ENCODE results near the gene CAPN11.

CAPN11 gene

DNA sequence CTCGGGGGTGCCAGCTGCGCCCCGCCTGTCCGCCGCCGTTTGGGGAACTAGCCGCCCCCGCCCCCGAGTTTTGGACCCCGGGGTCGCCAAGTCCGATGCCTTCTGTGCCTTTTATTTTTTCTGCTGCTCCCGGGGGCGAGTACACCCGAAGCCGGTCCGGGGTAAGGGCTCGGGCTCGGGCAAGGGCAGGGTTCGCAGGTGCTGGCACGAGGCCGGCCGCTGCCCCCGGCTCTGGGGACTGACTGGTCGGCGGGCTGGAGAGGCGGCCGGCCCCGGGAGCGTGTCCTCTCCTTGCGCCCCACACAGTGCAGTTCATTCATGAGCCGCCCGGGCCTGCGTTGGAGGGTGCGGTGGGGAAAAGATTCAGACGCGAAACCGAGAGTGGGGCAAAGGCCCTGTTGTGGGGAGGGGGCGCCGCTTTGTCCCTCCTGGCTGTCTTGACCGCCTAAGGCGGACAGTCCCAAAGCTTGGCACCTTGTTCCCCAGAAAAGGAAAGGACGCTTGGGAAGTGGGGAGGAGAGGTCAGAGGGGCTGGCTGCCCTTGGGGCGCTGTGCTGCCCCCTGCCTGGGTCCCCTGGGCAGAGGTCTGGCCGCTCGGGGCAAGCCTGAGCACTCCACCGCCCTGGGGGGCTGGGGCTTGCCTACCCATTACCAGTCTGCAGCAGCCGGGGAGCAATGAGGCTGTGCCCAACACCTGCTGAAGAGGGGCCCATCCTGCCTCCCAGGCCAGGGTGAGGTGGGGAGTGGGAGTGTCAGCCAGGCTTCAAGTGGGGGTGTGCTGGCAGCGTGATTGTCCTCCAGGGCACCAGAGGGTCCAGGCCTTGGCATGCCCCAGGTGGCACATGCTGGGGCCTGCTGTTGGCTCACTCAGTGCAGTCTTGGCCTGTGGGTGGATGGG, 30.4 kb upstream of the CAPN11 start:
- H3K36me3 Mint-ChIP-seq (ENCODE audit: low read depth) = peaks cover 14% of the 10 kb centered on the region
- no peaks in the 10 kb centered on the region for H3K9me3 Mint-ChIP-seq
- H3K4me3 Mint-ChIP-seq = peak overlapping the region; percentile 84
- DNase-seq = peak; percentile 54
- no peak overlapping the region for H3K27ac Mint-ChIP-seq
- TF ChIP-seq, protein P1, sequence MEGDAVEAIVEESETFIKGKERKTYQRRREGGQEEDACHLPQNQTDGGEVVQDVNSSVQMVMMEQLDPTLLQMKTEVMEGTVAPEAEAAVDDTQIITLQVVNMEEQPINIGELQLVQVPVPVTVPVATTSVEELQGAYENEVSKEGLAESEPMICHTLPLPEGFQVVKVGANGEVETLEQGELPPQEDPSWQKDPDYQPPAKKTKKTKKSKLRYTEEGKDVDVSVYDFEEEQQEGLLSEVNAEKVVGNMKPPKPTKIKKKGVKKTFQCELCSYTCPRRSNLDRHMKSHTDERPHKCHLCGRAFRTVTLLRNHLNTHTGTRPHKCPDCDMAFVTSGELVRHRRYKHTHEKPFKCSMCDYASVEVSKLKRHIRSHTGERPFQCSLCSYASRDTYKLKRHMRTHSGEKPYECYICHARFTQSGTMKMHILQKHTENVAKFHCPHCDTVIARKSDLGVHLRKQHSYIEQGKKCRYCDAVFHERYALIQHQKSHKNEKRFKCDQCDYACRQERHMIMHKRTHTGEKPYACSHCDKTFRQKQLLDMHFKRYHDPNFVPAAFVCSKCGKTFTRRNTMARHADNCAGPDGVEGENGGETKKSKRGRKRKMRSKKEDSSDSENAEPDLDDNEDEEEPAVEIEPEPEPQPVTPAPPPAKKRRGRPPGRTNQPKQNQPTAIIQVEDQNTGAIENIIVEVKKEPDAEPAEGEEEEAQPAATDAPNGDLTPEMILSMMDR (IDR thresholded peaks at IDR 0.05) = no peak
- H3K27me3 Mint-ChIP-seq (ENCODE audit: low read depth, poor library complexity) = peaks cover 14% of the 10 kb centered on the region
- peaks cover 56% of the 10 kb centered on the region for H3K4me1 Mint-ChIP-seq

DNA sequence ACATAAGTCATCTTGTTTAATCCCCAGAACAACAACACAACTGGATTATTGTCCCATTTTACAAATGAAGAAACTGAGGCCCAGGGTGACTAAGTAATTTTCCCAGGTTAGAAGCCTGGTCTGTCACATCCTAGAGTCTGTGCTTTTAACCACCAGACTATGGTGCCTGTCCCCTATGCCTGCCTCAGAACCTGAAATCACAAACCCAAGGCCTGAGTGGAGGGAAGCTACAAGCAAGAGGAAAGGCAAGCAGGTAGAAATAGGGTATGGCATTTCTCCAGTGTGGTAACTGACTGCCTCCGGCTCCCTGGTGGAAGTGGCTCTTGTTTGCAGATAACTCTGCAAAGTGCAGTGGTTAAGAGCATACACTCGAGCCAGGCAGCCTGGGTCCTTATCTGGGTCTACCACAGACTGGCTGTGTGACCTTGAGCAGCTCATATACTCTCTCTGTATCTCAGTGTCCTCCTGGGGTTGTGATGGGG, 28.7 kb upstream of the CAPN11 start:
- peaks cover 56% of the 10 kb centered on the region for H3K4me1 Mint-ChIP-seq
- DNase-seq = no peak
- H3K27ac Mint-ChIP-seq = no peak overlapping the region
- H3K9me3 Mint-ChIP-seq = no peaks in the 10 kb centered on the region
- peaks cover 5% of the 10 kb centered on the region for H3K36me3 Mint-ChIP-seq (ENCODE audit: low read depth)
- TF ChIP-seq, protein P1 (IDR thresholded peaks at IDR 0.05) = no peak
- peaks cover 14% of the 10 kb centered on the region for H3K27me3 Mint-ChIP-seq (ENCODE audit: low read depth, poor library complexity)
- H3K4me3 Mint-ChIP-seq = peak overlapping the region; percentile 69

DNA sequence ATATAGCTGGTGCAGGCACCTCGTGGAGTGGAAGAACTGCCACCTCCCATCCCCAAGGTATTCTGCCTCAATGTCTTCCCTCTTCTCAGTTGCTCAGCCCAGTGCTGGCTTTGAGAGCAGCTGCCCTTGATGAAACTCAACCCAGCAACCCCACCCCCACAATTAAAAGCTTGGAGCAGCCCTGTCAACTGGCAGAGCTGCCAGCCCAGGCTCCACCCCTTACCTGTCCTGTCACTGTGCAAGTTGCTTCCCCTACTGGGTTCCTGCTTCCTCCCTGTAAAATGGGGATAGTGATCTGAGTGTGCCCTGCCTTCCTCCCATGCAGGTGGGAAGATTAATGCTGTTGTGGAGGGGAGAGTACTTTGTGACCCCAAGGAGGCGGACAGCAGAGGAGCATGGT, 26.7 kb upstream of the CAPN11 start:
- Mint-ChIP-seq H3K27ac (no peak overlapping the region), H3K27me3 (ENCODE audit: low read depth, poor library complexity) (peaks cover 14% of the 10 kb centered on the region), H3K36me3 (ENCODE audit: low read depth) (no peaks in the 10 kb centered on the region), H3K4me3 (peak overlapping the region; percentile 3), H3K4me1 (peaks cover 54% of the 10 kb centered on the region), H3K9me3 (no peaks in the 10 kb centered on the region)
- TF ChIP-seq, protein P1 (IDR thresholded peaks at IDR 0.05) = no peak
- no peak for DNase-seq

DNA sequence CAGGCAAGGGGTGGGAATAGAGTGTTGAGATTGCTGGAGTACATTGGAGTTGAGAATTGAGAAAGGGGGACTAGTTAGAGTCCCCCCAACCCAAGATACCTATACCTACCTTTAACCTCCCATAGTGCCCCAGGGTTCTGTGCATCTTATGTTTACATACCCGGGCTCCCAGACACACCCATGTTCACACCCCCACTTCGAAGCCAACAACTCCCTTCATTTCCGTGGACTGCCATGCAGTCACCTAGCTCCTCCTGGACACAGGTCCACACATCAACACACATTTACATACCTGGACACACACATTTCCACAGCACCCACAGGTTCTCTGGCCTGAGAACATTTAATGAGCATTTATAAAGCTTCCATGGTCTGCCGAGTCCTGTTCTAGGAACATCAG, 26.1 kb upstream of the CAPN11 start:
- peak overlapping the region; percentile 58 for H3K27ac Mint-ChIP-seq
- H3K4me3 Mint-ChIP-seq = no peak overlapping the region
- no peaks in the 10 kb centered on the region for H3K9me3 Mint-ChIP-seq
- peaks cover 6% of the 10 kb centered on the region for H3K36me3 Mint-ChIP-seq (ENCODE audit: low read depth)
- H3K27me3 Mint-ChIP-seq (ENCODE audit: low read depth, poor library complexity) = peaks cover 14% of the 10 kb centered on the region
- DNase-seq = no peak
- H3K4me1 Mint-ChIP-seq = peaks cover 54% of the 10 kb centered on the region
- TF ChIP-seq, protein P1 (IDR thresholded peaks at IDR 0.05) = no peak

DNA sequence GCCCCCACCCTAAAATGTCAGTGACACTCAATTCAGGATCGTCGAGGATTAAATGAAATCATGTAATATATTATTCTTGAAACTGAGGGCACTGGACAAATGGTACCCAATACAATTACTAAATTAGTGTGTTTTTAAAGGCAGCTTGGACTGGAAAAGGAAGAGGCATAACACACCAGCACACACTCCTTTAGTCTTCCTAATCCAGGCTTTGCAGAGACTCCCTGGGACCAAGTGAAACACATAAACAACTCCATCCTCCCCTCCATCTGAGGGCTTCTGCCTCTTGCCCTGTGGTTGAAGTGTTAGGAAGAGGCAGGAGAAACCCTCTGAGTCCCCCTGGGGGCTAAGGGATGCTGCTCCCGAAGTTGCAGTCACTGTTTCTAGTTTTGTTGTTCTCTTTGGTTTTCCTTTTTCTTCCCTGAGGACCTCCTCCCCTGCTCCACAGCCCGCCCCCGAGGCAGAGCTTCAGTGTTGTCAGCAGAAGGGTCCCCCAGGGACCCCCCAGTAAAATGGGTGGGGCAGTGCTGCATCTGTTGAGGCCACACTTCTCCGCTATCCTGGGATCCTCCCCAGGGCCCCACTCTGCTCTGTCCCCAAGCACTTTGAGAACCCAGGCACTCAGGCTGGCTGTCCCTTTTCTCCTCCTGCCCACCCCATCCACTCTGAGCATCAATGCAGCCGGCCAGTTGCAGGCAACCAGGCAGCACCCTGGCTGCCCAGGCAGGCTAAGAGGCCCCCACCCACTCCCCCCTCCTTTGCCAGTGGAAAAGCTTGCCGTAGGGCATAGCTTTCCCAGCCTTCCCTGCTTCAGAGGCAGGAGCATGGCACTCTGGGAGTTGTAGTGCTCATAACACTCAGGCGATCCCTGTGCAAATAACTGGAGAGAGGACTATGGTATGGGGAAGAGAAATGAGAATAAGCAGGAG, 25.4 kb upstream of the CAPN11 start:
- Mint-ChIP-seq H3K9me3 (no peaks in the 10 kb centered on the region), H3K4me1 (peaks cover 58% of the 10 kb centered on the region), H3K27me3 (ENCODE audit: low read depth, poor library complexity) (peaks cover 13% of the 10 kb centered on the region), H3K27ac (peak overlapping the region; percentile 96), H3K36me3 (ENCODE audit: low read depth) (peaks cover 6% of the 10 kb centered on the region), H3K4me3 (peak overlapping the region; percentile 70)
- TF ChIP-seq, protein P1 (IDR thresholded peaks at IDR 0.05) = no peak
- DNase-seq = peak; percentile 42

All from nephron progenitor cell (in vitro differentiated cells).